Ascending aorta (tissue), 2 donors: ENCODE data around the gene SPATA31C1. TPM values are rescaled to one million over a fixed set of nuclear protein-coding genes. Genes with fewer than 3 reads are reported as not detected.
"Not testable (repeated sequence)": the region's sequence is repeated elsewhere in the genome, so short reads cannot be mapped to it uniquely, and the experiment has no call there.

ENCODE experiments used
- DNase-seq, 2 donors: peaks; one replicate each; pipeline ENCODE4 v3.0.0-alpha.2; 2019; ENCODE audit warnings: low spot score in 2 of 2
- H3K27ac ChIP-seq, 2 donors: fragments of 200-600 bp; sonication (generic); one replicate each; pipeline ENCODE4 v1.5.1; 2016 to 2017; ENCODE audit warnings: mild to moderate bottlenecking in 1 of 2
- H3K27me3 ChIP-seq: fragments of 200-600 bp; sonication (generic); one replicate; pipeline ENCODE4 v1.5.1; 2017
- H3K36me3 ChIP-seq, 2 donors: fragments of 200-600 bp; sonication (generic); one replicate each; pipeline ENCODE4 v1.5.1; 2016
- H3K4me1 ChIP-seq, 2 donors: fragments of 200-600 bp; sonication (generic); one replicate each; pipeline ENCODE4 v1.5.1; 2016 to 2017; ENCODE audit warnings: mild to moderate bottlenecking in 1 of 2
- H3K4me3 ChIP-seq, 2 donors: fragments of 200-600 bp; sonication (generic); one replicate each; pipeline ENCODE4 v1.5.1; 2016 to 2017; ENCODE audit warnings: mild to moderate bottlenecking in 1 of 2
- H3K9me3 ChIP-seq, 2 donors: fragments of 200-600 bp; sonication (generic); one replicate each; pipeline ENCODE4 v1.5.1; 2016
- intact Hi-C: fragments of 100-400 bp; cut with DNase I; formaldehyde crosslinking; loops from one replicate; pipeline ENCODE4 v1.15.1; 2023
- total RNA-seq: library from RNA; depleted of rRNA; stranded (reverse); fragments of >200 nt; gene quantifications from one replicate; pipeline ENCODE4 v1.1.0, GENCODE V29; 2016
- TF ChIP-seq, protein P1 (sequence below), 3 experiments: fragments of 200-600 bp in 2 of 3; fragments of 450-650 bp in 1 of 3; sonication (generic) in 2 of 3; IDR thresholded peaks; one replicate each; pipeline ENCODE4 v1.5.1; 2016 to 2019; ENCODE audit warnings: antibody characterized with exemption in 3 of 3, mild to moderate bottlenecking in 1 of 3, moderate library complexity in 1 of 3

SPATA31C1 gene
- total RNA-seq, result not detected

- H3K27me3 ChIP-seq, H3K4me3 ChIP-seq: not testable (repeated sequence)
Measured at GRCh38 chr9:87917662-87918061, at the start of gene SPATA31C1. SPATA31C1 (plus strand) TSS chr9:87917962.

DNA sequence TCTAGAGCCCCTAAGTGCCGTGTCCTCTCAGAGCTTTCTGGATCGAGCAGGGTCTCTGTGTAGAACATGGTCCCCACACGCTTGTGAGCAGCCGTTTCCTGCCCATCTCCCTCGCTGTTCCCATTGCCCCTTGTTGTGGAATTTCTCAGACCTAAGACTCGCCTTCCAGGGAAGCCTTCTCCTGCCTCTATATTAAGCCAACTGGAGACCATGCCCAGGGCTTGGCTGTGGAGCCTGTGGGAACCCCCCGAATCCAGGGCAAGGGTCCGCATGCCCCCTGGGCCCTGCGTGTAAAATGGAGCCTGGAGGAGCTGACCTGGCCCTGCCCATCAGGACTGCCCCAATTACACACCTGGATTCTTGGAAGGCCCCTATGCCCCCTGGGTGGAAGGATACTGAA lies 49.6 kb upstream of the SPATA31C1 start:
- H3K27me3 ChIP-seq, result no peaks in the 10 kb centered on the region
- intact Hi-C loops, result no loop called here
- no peaks in the 10 kb centered on the region for H3K9me3 ChIP-seq
- no peaks in the 10 kb centered on the region for H3K4me1 ChIP-seq
- H3K36me3 ChIP-seq, result no peaks in the 10 kb centered on the region
- no peak overlapping the region for H3K27ac ChIP-seq
- TF ChIP-seq, protein P1, sequence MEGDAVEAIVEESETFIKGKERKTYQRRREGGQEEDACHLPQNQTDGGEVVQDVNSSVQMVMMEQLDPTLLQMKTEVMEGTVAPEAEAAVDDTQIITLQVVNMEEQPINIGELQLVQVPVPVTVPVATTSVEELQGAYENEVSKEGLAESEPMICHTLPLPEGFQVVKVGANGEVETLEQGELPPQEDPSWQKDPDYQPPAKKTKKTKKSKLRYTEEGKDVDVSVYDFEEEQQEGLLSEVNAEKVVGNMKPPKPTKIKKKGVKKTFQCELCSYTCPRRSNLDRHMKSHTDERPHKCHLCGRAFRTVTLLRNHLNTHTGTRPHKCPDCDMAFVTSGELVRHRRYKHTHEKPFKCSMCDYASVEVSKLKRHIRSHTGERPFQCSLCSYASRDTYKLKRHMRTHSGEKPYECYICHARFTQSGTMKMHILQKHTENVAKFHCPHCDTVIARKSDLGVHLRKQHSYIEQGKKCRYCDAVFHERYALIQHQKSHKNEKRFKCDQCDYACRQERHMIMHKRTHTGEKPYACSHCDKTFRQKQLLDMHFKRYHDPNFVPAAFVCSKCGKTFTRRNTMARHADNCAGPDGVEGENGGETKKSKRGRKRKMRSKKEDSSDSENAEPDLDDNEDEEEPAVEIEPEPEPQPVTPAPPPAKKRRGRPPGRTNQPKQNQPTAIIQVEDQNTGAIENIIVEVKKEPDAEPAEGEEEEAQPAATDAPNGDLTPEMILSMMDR (IDR thresholded peaks at IDR 0.05), result no peak
- DNase-seq, result peak in 1 of 2 donors; percentile 52
- H3K4me3 ChIP-seq, result no peak overlapping the region

More at GRCh38 chr9:87917662-87918061, at the start of gene SPATA31C1:
- DNase-seq, H3K9me3 ChIP-seq, intact Hi-C loops, H3K4me1 ChIP-seq, H3K36me3 ChIP-seq, H3K27ac ChIP-seq: not testable (repeated sequence)

DNA sequence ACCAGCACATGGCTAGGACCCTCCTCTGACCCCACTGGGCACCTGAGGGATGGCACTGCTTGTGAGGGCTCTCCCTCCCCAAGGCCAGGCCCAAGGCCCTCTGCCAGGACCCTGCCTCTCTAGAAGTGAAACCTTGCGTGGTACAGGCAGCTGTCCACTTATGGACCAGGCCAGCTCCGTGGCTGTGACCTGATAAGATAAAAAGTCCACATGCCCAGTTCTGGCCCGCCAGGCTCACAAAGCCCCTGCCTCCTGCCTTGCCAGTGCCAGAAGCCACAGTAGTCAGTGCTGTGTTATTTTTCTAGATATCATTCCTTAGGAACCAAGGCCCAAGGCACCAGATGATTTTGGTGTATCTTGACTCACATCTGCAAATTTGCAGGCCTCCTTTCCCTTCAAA lies 49.1 kb upstream of the SPATA31C1 start:
- no peaks in the 10 kb centered on the region for H3K4me1 ChIP-seq
- H3K9me3 ChIP-seq, result no peaks in the 10 kb centered on the region
- intact Hi-C loops, result no loop called here
- H3K27me3 ChIP-seq, result no peaks in the 10 kb centered on the region
- no peak for DNase-seq
- no peaks in the 10 kb centered on the region for H3K36me3 ChIP-seq
- H3K4me3 ChIP-seq, result no peak overlapping the region
- H3K27ac ChIP-seq, result no peak overlapping the region
- TF ChIP-seq, protein P1 (IDR thresholded peaks at IDR 0.05), result no peak

DNA sequence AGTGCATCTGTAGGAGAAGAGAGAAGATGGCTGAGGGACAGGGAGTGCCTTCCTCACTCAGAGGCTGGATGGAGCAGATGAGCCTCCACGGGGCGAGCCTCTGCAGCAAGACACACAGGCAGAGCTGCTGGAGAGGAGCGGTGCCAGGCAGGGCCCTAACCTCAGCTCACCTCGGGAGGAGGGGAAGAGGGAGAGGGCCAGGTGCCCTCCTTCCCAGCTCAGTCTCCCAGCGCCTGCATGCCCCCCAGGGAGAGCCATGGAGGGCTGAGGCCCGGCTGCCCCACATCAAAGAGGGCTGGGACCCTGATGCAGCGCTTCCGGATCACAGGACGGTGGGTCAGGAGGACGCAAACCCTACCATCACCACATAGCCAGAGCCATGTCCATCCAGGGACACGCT lies 48.7 kb upstream of the SPATA31C1 start:
- Histone ChIP-seq H3K9me3 (no peaks in the 10 kb centered on the region), H3K27ac (no peak overlapping the region), H3K36me3 (no peaks in the 10 kb centered on the region), H3K27me3 (no peaks in the 10 kb centered on the region), H3K4me3 (no peak overlapping the region), H3K4me1 (no peaks in the 10 kb centered on the region)
- TF ChIP-seq, protein P1 (IDR thresholded peaks at IDR 0.05), result no peak
- intact Hi-C loops, result no loop called here
- no peak for DNase-seq

DNA sequence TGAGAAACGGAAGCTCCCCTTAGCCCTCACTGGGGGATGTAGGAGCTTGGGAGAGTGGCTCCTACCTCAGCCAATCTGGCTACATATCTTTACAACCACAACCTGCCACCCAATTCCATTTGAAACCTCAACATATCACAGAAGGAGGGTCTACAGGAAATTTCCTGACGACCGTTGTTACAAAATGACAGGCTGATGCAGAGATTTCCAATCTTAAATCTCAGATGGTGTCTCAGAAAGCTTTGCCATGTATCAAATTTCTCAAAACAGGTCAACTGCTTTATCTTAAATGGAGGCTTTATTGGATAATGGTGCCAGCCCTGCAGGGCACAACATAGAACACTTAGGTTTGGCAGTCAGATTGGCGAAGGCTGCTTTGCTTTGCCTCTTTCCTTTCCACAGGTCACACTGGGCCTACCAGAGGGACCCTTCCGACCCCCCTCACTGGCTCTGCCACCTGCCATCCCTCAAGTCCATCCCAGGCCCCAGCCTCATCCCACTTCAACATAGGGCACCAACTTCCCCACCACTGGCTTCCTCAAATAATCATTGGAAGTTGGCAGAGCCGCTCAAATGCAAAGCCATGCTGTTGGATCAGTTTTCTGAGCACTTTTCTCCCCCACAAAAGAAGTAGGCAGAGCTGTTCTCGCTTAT lies 46.2 kb upstream of the SPATA31C1 start:
- Histone ChIP-seq H3K27ac (no peak overlapping the region), H3K4me1 (no peaks in the 10 kb centered on the region), H3K9me3 (no peaks in the 10 kb centered on the region), H3K27me3 (no peaks in the 10 kb centered on the region), H3K4me3 (no peak overlapping the region), H3K36me3 (no peaks in the 10 kb centered on the region)
- DNase-seq, result no peak
- intact Hi-C loops, result no loop called here
- TF ChIP-seq, protein P1 (IDR thresholded peaks at IDR 0.05), result no peak

- H3K36me3 ChIP-seq, result no peaks in the 10 kb centered on the region
- H3K4me3 ChIP-seq, result no peak overlapping the region
- DNase-seq, result no peak
- no peak overlapping the region for H3K27ac ChIP-seq
- no peaks in the 10 kb centered on the region for H3K4me1 ChIP-seq
- H3K27me3 ChIP-seq, result no peaks in the 10 kb centered on the region
- no peaks in the 10 kb centered on the region for H3K9me3 ChIP-seq
- TF ChIP-seq, protein P1 (IDR thresholded peaks at IDR 0.05), result no peak
- intact Hi-C loops, result no loop called here
Measured at GRCh38 chr9:87872079-87872624, 45.6 kb upstream of the SPATA31C1 start.
